Kidney (tissue), 14 donors: ENCODE results near the gene USP24. TPM values are rescaled to one million over a fixed set of nuclear protein-coding genes. Genes with fewer than 3 reads are reported as not detected.

Source experiments
- DNase-seq, 5 donors: peaks; one replicate each; pipeline ENCODE4 v3.0.0-alpha.2; 2013 to 2020
- FAIRE-seq: peaks from 2 replicates; lab custom pipeline; 2012; peaks lifted over from hg19 to GRCh38; lab: Jason Lieb, UNC
- H3K27ac ChIP-seq, 2 donors: one replicate each; pipeline ENCODE4 v1.7.0; 2013; ENCODE audit warnings: low read depth in 2 of 2, low read length in 2 of 2, inconsistent platforms in 1 of 2
- H3K27me3 ChIP-seq: one replicate; pipeline ENCODE4 v1.7.1; 2013; ENCODE audit warnings: low read length, inconsistent platforms; ENCODE audit not compliant: control insufficient read depth, insufficient read depth
- H3K36me3 ChIP-seq, 3 donors: one replicate each; pipeline versions ENCODE4 v1.7.0 to v1.7.1; 2013; ENCODE audit warnings: low read length in 3 of 3, control low read depth in 1 of 3, inconsistent platforms in 1 of 3; ENCODE audit not compliant: insufficient read depth in 3 of 3, control insufficient read depth in 2 of 3
- H3K4me1 ChIP-seq, 3 donors: one replicate each; pipeline versions ENCODE4 v1.7.0 to v1.7.1; 2013; ENCODE audit warnings: low read length in 3 of 3, inconsistent platforms in 1 of 3, low read depth in 1 of 3; ENCODE audit not compliant: control insufficient read depth in 2 of 3, insufficient read depth in 2 of 3
- H3K4me3 ChIP-seq, 3 donors: one replicate each; pipeline versions ENCODE4 v1.7.0 to v1.8.1; 2013; ENCODE audit warnings: low read length in 3 of 3, control low read depth in 1 of 3, inconsistent platforms in 1 of 3
- H3K9ac ChIP-seq, 3 donors: one replicate each; pipeline versions ENCODE4 v1.7.0 to v1.7.1; 2013; ENCODE audit warnings: low read length in 3 of 3, control low read depth in 1 of 3, inconsistent platforms in 1 of 3
- H3K9me3 ChIP-seq, 3 donors: one replicate each; pipeline versions ENCODE4 v1.7.0 to v1.7.1; 2013; ENCODE audit warnings: low read length in 3 of 3, control low read depth in 1 of 3, inconsistent platforms in 1 of 3; ENCODE audit not compliant: control insufficient read depth in 2 of 3, insufficient read depth in 1 of 3
- intact Hi-C: fragments of 100-400 bp; cut with DNase I; formaldehyde crosslinking; loops from one replicate; pipeline ENCODE4 v1.11.1; 2022
- polyA plus RNA-seq: library from polyadenylated mRNA; stranded (reverse); fragments of 350-450 nt; fragmentation: Illumina TruSeq; extraction: RNeasy Lipid Tissue Mini Kit (QIAGEN cat#74804); gene quantifications from one replicate; pipeline ENCODE4 v1.2.3, GENCODE V29; 2014; ENCODE audit warnings: low read depth, low replicate concordance; ENCODE audit not compliant: insufficient read depth
- total RNA-seq: library from RNA; stranded (reverse); fragmentation: NEBNext Ultra II Directional; extraction: Animal tissue kit (Norgen Biotek cat#: 25700); gene quantifications from one replicate; pipeline ENCODE4 v1.2.1, GENCODE V29; 2021
- TF ChIP-seq, protein P1 (sequence below): IDR thresholded peaks from 3 replicates; pipeline ENCODE4 v1.5.1; 2012; ENCODE audit warnings: mild to moderate bottlenecking, moderate library complexity, borderline replicate concordance; ENCODE audit not compliant: insufficient read depth; ENCODE audit errors: extremely low read depth
- donor health status: control.
- donor health status: control.
- donor health status: control.
- donor health status: control.
- donor health status: control.
- donor health status: DM: yes; HTN: yes; CAD: no.
- donor health status: Normal renal cell carcinoma (clear cell type).

Gene USP24
- total and polyA plus RNA-seq, 2 donors from 2014 or later, result 10.1 to 49.2 TPM

DNA sequence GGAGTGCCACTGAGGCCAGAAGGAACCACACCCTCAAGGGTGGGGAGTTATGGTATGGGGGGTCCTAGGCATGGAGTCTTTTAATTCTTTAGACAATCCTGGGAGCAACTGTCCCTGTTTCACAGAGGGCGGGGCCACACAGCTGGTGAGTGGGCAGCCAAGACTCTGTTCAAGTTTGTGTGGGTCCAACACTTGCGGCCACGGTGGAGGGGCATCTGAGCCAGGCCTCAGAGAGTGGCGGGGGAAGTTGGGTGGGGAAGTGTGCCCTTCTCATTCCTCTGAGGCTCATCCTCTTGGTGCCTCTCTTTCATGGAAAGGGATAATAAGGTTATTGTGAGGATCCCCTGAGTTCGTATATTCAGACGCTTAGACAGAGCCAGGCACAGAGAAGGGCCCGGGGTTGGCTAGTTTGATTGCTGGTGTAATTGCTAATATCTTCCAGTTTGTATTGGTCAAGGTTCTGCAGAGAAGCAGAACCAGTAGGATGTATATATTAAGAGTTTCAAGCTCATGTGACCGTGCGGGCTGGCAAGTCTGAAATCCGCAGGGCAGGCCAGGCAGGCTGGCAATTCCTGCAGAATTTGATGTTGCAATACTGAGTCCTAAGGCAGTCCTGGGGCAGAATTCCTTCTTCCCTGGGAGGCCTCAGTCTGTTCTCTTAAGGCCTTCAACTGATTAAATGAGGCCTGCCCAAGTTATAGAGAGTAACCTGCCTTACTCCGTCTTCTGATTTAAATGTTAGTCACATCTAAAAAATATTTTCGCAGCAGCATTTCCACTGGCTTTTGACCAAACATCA lies 159.9 kb downstream of the USP24 start:
- Histone ChIP-seq H3K9ac (no peak overlapping the region), H3K4me1 (no peaks in the 10 kb centered on the region), H3K36me3 (no peaks in the 10 kb centered on the region), H3K9me3 (no peaks in the 10 kb centered on the region), H3K27ac (no peak overlapping the region), H3K27me3 (no peaks in the 10 kb centered on the region), H3K4me3 (no peak overlapping the region)
- FAIRE-seq (no peak), DNase-seq (no peak)
- TF ChIP-seq, protein P1, sequence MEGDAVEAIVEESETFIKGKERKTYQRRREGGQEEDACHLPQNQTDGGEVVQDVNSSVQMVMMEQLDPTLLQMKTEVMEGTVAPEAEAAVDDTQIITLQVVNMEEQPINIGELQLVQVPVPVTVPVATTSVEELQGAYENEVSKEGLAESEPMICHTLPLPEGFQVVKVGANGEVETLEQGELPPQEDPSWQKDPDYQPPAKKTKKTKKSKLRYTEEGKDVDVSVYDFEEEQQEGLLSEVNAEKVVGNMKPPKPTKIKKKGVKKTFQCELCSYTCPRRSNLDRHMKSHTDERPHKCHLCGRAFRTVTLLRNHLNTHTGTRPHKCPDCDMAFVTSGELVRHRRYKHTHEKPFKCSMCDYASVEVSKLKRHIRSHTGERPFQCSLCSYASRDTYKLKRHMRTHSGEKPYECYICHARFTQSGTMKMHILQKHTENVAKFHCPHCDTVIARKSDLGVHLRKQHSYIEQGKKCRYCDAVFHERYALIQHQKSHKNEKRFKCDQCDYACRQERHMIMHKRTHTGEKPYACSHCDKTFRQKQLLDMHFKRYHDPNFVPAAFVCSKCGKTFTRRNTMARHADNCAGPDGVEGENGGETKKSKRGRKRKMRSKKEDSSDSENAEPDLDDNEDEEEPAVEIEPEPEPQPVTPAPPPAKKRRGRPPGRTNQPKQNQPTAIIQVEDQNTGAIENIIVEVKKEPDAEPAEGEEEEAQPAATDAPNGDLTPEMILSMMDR, result no peak
- intact Hi-C loops, result no loop called here

DNA sequence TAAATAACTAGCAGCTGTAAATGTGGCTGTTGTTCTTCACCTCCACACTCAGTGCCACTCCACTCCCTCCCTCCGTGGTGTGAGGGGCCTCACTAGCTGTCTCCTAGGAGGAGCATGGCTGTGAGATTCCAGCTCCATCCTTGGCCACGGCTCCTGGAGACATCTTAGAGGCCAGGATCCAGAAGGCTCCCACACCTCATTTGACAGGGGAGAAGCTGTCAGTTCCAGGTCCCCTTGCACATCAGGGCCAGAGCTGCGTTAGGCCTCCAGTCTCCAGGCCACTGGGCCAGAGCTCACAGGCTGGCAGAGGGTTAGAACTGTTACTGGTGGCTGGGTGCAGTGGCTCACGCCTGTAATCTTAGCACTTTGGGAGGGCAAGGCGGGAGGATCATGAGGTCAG lies 160.8 kb downstream of the USP24 start:
- Histone ChIP-seq H3K9me3 (no peaks in the 10 kb centered on the region), H3K4me1 (no peaks in the 10 kb centered on the region), H3K4me3 (no peak overlapping the region), H3K36me3 (no peaks in the 10 kb centered on the region), H3K27me3 (no peaks in the 10 kb centered on the region), H3K9ac (no peak overlapping the region), H3K27ac (no peak overlapping the region)
- intact Hi-C loops, result no loop called here
- TF ChIP-seq, protein P1, result no peak
- no peak for FAIRE-seq
- DNase-seq, result peak in 1 of 5 donors; percentile 28

DNA sequence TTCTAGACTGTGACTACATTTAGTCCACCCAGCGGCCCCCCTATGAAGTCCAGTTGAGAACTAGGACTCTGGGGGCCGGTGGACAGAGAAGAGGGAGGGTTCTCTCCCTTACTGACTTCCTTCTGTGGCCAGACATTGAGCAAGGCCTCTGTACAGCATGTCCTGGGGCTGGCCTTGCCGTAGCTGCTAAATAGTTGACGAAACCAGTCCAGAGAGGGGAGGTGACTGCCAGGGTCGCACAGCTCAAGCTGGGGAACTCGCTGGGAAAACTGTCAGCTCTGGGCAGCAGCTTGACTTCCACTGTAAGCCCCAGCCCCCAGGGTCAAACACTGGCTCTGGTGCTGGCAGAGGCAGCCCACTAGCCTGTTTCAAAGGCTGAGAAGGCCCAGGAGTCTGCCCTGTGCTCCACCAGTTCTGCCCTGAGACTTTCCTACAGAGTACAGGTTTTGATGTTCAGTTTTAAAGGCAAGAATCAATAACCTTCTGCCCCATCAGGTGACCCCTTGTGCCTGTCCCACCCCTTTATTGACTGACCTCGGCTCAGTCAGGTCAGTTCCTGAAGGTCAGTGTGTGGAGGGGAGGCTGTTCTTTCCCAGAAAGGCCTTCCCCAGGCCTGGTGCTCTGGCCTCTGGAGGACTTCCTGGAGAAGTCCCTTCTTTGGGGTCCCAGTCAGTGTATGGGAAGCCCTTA lies 161.8 kb downstream of the USP24 start:
- Histone ChIP-seq H3K27me3 (no peaks in the 10 kb centered on the region), H3K9ac (no peak overlapping the region), H3K4me1 (no peaks in the 10 kb centered on the region), H3K9me3 (no peaks in the 10 kb centered on the region), H3K36me3 (no peaks in the 10 kb centered on the region), H3K27ac (no peak overlapping the region), H3K4me3 (no peak overlapping the region)
- no peak for FAIRE-seq
- intact Hi-C loops, result no loop called here
- TF ChIP-seq, protein P1, result no peak
- peak in 1 of 5 donors; percentile 30 for DNase-seq
